Measurements from ENCODE around the gene TTC28. TPM values are rescaled to one million over a fixed set of nuclear protein-coding genes. Genes with fewer than 3 reads are reported as not detected.

The TTC28 gene
- total and polyA plus RNA-seq, 12 donors, result 3.4 to 75.6 (median 28.6) TPM

GRCh38 chr22:28358312-28358711, 321.3 kb downstream of the TTC28 start:
- no peak for TF ChIP-seq POLR2A (IDR thresholded peaks at IDR 0.05)
- TF ChIP-seq, protein P1, sequence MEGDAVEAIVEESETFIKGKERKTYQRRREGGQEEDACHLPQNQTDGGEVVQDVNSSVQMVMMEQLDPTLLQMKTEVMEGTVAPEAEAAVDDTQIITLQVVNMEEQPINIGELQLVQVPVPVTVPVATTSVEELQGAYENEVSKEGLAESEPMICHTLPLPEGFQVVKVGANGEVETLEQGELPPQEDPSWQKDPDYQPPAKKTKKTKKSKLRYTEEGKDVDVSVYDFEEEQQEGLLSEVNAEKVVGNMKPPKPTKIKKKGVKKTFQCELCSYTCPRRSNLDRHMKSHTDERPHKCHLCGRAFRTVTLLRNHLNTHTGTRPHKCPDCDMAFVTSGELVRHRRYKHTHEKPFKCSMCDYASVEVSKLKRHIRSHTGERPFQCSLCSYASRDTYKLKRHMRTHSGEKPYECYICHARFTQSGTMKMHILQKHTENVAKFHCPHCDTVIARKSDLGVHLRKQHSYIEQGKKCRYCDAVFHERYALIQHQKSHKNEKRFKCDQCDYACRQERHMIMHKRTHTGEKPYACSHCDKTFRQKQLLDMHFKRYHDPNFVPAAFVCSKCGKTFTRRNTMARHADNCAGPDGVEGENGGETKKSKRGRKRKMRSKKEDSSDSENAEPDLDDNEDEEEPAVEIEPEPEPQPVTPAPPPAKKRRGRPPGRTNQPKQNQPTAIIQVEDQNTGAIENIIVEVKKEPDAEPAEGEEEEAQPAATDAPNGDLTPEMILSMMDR (IDR thresholded peaks at IDR 0.05), result no peak
- 49 to 55% (median 50%) methylated on average over 2 of the region's 2 CpGs for WGBS, 4 donors
- H3K4me3 ChIP-seq, result no peak overlapping the region
- no peaks in the 10 kb centered on the region for H3K27me3 ChIP-seq
- H3K36me3 ChIP-seq (replicated peaks in 1 of 2), result no peaks in the 10 kb centered on the region
- no peak overlapping the region for H3K27ac ChIP-seq
- H3K4me1 ChIP-seq (replicated peaks in 1 of 2), result no peaks in the 10 kb centered on the region
- intact Hi-C loops (cut with DNase I), result no loop called here
- DNase-seq, result no peak
- no peaks in the 10 kb centered on the region for H3K9me3 ChIP-seq (replicated peaks in 1 of 3)

- H3K27me3 ChIP-seq, result no peaks in the 10 kb centered on the region
- no peak overlapping the region for H3K4me3 ChIP-seq
- DNase-seq, result no peak
- no peak for TF ChIP-seq POLR2A (IDR thresholded peaks at IDR 0.05)
- TF ChIP-seq, protein P1 (IDR thresholded peaks at IDR 0.05), result no peak
- H3K27ac ChIP-seq, result no peak overlapping the region
- intact Hi-C loops (cut with DNase I), result no loop called here
- no peaks in the 10 kb centered on the region for H3K9me3 ChIP-seq (replicated peaks in 1 of 3)
- H3K4me1 ChIP-seq (replicated peaks in 1 of 2), result no peaks in the 10 kb centered on the region
- WGBS, 4 donors, result 81 to 96% (median 93%) methylated on average over 1 of the region's 1 CpG
- no peaks in the 10 kb centered on the region for H3K36me3 ChIP-seq (replicated peaks in 1 of 2)
Observed at GRCh38 chr22:28357193-28357592, 322.4 kb downstream of the TTC28 start.

- Histone ChIP-seq H3K4me1 (replicated peaks in 1 of 2) (no peaks in the 10 kb centered on the region), H3K4me3 (no peak overlapping the region), H3K36me3 (replicated peaks in 1 of 2) (no peaks in the 10 kb centered on the region), H3K9me3 (replicated peaks in 1 of 3) (no peaks in the 10 kb centered on the region), H3K27ac (no peak overlapping the region), H3K27me3 (no peaks in the 10 kb centered on the region)
- no peak for DNase-seq
- 25 to 43% (median 38%) methylated on average over 2 of the region's 2 CpGs for WGBS, 4 donors
- TF ChIP-seq POLR2A (IDR thresholded peaks at IDR 0.05), result no peak
- TF ChIP-seq, protein P1 (IDR thresholded peaks at IDR 0.05), result no peak
- intact Hi-C loops (cut with DNase I), result no loop called here
Observed at GRCh38 chr22:28351476-28351875, 328.2 kb downstream of the TTC28 start.

GRCh38 chr22:28348613-28349609, 330.7 kb downstream of the TTC28 start:
- H3K36me3 ChIP-seq (replicated peaks in 1 of 2), result no peaks in the 10 kb centered on the region
- TF ChIP-seq POLR2A (IDR thresholded peaks at IDR 0.05), result no peak
- TF ChIP-seq, protein P1 (IDR thresholded peaks at IDR 0.05), result no peak
- DNase-seq, result no peak
- H3K27ac ChIP-seq, result no peak overlapping the region
- WGBS, 4 donors, result 67 to 70% (median 68%) methylated on average over 5 of the region's 5 CpGs
- H3K9me3 ChIP-seq (replicated peaks in 1 of 3), result no peaks in the 10 kb centered on the region
- H3K4me1 ChIP-seq (replicated peaks in 1 of 2), result peaks cover 0 to 10% of the 10 kb centered on the region in 2 donors
- intact Hi-C loops (cut with DNase I), result no loop called here
- no peaks in the 10 kb centered on the region for H3K27me3 ChIP-seq
- no peak overlapping the region for H3K4me3 ChIP-seq
